HG03571 (cell line): ENCODE measurements around the gene LYST.
"Not testable (repeated sequence)": the region's sequence is repeated elsewhere in the genome, so short reads cannot be mapped to it uniquely, and the experiment has no call there.

Experiments
- ATAC-seq: cut with Tn5 transposase; IDR thresholded peaks from one replicate; pipeline ENCODE4 v1.9.1; 2021; ENCODE audit not compliant: unreplicated experiment

Gene LYST, protein sequence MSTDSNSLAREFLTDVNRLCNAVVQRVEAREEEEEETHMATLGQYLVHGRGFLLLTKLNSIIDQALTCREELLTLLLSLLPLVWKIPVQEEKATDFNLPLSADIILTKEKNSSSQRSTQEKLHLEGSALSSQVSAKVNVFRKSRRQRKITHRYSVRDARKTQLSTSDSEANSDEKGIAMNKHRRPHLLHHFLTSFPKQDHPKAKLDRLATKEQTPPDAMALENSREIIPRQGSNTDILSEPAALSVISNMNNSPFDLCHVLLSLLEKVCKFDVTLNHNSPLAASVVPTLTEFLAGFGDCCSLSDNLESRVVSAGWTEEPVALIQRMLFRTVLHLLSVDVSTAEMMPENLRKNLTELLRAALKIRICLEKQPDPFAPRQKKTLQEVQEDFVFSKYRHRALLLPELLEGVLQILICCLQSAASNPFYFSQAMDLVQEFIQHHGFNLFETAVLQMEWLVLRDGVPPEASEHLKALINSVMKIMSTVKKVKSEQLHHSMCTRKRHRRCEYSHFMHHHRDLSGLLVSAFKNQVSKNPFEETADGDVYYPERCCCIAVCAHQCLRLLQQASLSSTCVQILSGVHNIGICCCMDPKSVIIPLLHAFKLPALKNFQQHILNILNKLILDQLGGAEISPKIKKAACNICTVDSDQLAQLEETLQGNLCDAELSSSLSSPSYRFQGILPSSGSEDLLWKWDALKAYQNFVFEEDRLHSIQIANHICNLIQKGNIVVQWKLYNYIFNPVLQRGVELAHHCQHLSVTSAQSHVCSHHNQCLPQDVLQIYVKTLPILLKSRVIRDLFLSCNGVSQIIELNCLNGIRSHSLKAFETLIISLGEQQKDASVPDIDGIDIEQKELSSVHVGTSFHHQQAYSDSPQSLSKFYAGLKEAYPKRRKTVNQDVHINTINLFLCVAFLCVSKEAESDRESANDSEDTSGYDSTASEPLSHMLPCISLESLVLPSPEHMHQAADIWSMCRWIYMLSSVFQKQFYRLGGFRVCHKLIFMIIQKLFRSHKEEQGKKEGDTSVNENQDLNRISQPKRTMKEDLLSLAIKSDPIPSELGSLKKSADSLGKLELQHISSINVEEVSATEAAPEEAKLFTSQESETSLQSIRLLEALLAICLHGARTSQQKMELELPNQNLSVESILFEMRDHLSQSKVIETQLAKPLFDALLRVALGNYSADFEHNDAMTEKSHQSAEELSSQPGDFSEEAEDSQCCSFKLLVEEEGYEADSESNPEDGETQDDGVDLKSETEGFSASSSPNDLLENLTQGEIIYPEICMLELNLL (N-terminal part only)

DNA sequence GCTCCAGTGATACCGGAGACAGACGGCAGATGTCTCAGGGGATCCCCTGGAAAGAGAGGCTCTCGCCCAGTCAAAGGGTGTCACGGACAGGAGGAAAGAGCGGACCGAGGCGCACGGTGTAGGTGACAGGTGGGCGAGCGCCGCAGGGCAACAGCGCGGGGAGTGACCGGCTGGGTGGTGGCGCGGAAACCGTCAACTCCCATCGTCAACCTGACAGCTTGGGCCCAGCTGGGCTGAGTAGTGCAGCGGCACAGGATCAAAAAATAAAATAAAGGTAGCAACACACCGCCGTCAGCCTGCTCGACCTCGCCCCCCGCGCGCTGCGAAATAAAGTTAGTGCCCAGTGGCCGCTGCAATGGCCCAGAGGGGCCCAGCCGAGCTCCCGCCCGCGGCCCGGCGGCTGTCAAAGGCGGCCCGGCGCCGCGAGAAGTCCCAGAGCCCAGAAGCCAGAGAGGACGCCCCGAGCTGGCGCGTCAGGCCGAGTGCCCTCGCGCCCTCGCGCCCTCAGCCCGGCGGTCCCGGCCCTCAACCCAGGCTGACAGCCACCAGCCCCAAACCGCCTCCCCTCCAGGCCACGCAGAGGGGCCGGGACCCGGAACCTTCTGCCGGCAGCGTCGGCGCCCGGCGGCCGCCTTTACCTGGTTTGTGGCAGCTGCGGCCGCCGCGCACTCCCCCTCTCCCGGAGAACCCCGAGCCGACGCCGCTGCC, at the start of gene LYST:
LYST (minus strand) TSS at position 702 of the 708 bp plus-strand sequence. CDS start 36,489 bp downstream, outside the sequence.
- ATAC-seq = peak; percentile 43

DNA sequence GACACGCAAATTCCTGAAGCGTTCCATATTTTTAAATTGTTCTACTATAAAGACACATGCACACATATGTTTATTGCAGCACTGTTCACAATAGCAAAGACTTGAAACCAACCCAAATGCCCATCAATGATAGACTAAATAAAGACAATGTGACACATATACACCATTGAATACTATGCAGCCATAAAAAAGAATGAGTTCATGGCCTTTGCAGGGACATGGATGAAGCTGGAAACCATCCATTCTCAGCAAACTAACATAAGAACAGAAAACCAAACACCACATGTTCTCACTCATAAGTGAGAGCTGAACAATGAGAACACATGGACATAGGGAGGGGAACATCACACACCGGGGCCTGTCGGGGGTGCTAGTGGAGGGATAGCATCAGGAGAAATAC, 48.8 kb upstream of the LYST start:
- not testable (repeated sequence) for ATAC-seq

DNA sequence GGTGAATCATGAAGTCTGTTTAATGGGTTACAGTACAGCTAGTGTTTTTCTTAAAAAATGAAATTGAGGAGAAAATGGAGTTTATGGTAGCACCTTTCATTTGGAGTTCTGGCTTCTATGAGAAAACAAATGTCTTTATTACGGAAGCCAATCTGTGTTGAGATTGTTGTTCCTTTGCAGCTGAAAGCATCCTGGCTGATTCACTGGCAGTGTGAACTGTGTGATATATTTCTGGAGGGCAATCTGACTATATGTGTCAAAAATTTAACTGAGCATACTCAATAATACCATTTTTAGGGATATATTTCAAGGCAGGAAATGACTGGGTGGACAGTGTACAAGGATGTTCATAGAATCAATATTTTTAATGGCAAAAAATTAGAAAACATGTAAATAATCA, 46.6 kb upstream of the LYST start:
- ATAC-seq = no peak

DNA sequence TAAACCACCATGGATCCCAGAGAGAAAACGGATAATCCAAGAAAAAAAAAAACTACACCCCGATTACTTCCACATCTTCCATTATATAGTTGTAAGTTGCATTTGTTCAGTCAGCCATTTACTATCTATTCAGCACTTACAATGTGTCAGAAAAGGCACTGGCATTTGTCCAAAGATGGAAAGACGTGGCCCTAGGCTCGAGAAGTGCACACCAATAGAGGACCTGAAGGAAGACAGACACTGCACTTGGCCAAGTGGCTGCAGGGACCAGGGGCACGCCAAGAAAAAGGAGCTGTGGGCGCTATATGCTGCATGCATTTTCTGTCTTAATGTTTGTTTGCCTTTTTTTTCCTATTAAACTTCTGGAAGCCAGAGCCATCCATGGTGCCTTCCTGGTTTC, 45.2 kb upstream of the LYST start:
- no peak for ATAC-seq

DNA sequence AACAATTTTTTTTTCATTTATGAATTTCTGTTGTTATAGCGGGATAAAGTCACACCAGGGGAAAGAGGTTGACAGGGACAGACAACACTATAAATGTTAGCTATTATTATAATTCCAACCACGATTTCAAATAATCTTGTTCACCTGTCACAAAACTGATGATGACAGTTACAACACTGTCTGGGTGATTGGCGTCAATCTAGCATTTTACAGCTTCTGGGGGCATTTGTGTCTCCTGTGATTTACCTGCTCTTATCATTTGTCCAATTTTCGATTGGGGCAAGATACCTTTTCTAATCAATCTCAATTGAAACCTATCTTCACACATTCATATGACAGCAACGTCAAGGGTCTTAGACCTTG, 44.6 kb upstream of the LYST start:
- ATAC-seq = no peak

DNA sequence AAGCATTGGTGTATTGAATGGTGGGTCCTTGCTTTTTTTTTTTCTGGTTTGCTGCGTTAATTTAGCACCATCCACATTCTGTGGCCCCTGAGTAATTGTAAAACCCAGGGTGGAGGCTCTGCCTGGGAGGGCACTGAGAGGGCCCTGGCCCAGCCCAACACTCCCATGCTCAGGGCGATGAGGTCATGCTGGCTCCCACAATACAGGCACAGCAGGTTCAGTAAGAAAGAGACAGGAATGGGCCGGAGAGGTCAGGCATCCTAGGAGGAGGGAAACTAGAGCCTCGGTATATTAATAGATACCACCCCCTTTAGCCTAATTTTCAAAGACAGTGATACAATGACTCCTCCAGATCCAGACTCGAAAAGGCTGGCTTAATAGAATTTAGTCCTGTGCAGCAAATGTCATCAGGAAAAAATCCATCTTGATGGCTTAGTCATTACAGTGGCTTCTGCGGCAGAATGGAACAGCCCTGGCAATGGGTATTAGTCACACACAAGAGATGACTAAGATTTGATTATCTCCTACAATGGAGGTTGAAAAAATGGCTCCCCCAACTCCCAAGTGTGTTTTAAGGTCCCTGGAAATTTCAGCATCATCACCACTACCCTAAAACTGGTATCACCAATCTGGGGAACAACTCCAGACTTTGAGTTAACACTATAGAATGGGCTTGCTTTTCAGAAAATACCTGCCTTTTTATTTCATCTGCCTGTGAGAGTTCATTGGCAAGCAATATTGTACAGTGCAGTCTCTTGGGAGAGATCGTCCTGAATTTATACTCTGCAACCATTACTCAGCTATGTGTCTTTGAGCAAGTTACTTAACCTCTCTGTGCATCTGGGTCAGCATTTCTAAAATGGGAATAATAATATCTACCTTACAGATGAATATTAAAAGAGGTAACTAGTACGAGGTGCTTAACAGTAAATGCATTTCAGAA, 43.9 kb upstream of the LYST start:
- ATAC-seq = no peak

DNA sequence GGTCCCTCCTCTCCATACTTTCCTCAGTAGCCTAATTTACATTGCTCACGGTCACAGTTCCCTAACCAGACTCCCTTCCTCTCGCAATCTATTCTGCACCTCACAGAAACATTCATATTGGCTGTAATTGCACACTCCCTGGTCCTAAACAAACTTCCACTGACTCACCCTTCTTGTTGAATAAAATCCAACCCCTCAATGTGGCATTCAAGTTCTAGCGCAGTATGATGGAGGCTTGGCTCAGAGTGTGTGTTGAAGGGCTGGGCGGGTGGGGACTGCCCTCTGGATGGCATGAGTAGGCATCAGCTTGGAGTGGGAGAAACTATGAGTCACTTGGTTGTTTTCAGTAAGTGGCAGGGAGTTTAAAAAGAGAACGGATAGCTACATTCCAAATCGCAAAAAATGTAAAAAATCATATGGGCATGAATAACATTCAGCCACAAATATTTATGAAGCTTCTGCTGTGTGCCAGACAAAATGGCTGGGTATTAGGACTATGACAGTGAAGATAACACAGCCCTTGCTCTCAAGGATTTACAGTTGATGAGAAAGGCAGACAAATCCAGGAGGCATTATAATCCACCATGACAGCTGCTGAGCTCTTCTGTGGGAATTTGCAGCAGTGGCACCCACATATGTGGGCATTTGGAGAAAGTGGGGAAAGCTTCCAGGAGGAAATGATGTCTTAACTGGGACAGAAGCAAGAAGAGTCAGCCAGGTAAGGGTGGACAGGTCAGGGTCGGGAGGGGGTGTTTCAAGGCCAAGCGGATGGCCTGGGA, 42.2 kb upstream of the LYST start:
- ATAC-seq = no peak

DNA sequence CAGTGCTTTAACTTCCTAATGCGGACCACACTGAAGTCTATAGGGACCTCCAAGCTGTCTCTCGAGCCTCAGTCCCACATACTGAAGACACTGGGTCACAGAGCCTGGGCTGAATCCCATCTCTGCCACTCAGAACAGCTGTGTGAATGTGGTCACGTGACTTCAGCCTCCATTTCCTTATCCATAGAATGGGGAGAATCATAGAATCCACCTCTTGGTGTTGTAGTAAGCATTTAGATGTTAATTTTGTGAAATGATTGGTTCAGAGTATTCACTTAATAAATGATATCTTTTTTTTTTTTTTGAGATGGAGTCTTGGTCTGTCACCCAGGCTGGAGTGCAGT, 41.2 kb upstream of the LYST start:
- ATAC-seq = no peak

DNA sequence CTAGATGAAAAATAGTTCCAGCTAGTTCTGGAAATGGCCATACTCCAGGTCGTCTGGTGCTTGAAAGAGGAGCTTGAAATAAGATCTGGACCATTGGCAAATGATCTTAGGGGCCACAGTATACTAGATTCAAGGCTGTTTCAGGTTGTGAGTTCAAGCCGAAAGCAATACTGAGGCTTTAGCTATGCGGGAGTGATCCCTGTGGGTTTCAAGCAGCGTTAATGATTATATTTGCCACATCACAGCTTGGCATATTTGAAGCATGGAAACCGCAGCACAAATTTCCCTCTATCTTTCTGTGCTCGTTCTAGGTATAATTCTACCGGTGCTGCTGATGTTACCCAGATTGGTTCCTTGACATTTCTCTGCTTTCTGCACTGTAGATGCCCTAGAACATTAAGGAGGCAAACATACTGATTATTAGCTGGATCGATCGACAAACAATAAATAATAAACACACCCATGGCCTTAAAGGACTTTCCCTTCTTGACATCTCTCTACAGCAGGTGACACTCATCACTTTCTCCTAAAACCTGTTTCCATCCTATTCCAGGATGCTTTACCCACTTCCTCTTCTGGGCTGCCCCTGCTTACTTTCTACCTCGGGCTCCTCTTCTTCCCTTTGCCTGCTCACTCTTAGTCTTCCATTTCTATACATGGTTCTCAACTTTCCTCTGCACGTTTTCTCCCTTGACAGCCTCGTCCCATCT, 40.6 kb upstream of the LYST start:
- no peak for ATAC-seq

DNA sequence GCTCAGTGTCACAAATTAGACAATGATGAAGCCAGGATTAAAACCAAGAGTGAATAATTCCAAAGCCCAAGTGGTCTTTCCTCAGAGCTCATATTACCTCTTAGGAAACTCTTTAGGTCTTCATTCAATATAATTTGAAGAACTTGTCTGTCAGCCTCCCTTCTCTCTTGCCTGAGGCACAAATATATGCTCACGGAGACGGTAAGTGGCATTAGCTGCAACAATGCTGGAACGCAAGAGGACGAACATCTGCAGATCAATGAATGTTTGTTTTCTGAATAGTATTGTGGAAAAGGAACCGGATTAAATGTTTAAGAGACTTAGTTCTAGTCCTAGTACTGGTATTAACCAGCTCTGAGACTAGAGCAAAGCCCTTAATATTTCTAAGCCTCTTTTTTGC, 39.7 kb upstream of the LYST start:
- ATAC-seq = no peak

DNA sequence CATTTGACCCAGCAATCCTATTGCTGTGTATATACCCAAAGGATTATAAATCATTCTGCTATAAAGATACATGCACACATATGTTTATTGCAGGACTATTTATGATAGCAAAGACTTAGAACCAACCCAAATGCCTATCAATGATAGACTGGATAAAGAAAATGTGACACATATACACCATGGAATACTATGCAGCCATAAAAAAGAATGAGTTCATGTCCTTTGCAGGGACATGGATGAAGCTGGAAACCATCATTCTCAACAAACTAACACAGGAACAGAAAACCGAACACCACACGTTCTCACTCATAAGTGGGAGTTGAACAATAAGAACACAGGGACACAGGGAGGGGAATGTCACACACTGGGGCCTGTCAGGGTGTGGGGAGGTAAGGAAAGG, 37.1 kb upstream of the LYST start:
- not testable (repeated sequence) for ATAC-seq

DNA sequence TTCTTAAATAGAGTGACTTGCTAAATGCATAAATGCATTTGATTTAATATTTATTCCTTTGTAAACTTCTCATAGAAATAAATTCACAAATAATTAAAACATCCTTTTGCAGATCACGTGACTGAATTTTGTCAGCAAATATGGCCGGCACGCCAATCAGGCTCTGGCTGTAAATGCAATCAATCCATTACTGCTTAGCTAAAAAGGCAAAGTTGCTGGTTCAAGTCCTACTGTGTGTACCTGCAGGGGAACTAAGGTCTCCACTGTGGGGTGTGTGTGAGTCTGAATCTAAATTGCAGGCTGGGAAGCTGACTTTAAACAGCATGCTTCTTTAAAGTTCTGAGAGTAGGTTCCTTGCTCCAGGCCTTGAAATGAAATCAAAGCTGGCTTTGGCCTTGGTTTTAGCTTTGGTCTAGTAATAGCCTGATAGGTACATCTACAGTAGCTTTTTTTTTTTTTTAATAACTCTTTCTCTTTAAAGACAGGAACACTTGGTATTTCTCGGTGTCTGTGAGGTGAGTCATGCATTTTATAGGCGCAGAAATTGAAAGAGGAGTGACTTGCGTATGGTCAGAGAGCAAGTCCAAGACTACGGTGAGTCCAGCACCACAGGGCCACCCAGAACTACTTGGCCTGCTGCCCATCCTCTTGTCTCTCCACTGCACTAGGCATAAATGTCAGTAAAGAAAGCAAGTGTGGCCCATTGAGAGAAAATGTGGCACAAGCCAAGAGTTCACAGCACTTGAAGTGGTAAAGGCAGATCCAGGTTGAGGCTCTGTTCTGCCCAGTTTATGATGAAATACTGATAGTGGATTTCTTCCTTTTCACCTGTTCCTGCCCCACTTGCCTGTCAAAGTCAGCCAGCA, 36.2 kb upstream of the LYST start:
- no peak for ATAC-seq

DNA sequence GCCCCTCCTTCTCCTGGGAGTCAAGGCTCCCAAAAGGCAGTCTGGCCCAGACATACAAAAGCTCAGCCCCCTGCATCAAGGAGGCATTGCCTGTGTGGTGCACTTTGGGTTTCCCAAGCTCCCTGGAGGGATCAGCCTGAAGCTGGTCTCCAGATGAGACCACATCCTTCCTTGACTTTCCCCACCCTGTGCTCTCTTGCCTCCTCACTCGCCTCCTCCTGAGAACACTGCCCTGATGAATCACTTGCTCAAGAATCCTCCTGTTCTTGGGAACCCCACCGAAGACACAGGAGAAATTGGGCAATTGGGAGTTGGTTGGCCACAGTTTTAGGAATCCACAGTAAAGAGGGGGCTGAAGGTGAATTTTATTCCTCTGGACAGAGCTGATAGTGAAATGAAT, 34.8 kb upstream of the LYST start:
- ATAC-seq = no peak

DNA sequence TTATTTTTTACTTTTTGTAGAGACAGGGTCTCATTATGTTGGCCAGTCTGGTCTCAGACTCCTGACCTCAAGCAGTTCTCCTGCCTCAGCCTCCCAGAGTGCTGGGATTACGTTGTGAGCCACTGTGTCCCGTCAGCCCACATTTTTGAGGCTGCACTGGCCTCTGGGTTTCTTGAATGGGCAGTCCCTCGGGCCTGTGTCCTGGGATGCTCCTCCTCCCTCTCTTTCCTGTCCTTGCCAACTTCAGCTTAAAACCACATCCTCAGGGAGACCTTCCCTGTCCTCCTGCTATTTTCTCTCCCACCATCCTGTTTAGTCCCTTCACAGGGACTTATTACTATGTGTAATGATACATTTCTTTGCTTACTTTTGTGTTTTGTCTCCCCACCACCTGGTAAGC, 31.4 kb upstream of the LYST start:
- no peak for ATAC-seq

DNA sequence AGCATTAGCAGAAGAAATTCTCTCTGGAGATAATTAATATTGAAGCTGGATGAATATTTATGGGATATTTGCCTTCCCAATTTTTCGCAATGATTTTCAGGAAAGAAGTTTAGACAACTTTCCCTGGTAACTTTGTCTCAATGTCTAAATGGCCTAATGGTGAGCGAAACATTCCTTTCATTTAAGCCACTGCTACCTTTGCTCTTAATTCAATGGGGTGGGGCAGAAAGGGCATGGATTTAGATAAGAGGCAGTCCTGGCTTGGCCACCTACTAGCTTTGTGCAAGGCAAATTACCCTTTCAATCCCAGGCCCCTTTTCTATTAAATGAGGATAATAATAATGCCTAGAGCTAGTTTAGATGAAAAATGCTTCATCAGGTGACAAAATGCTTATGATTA, 27.1 kb upstream of the LYST start:
- no peak for ATAC-seq

DNA sequence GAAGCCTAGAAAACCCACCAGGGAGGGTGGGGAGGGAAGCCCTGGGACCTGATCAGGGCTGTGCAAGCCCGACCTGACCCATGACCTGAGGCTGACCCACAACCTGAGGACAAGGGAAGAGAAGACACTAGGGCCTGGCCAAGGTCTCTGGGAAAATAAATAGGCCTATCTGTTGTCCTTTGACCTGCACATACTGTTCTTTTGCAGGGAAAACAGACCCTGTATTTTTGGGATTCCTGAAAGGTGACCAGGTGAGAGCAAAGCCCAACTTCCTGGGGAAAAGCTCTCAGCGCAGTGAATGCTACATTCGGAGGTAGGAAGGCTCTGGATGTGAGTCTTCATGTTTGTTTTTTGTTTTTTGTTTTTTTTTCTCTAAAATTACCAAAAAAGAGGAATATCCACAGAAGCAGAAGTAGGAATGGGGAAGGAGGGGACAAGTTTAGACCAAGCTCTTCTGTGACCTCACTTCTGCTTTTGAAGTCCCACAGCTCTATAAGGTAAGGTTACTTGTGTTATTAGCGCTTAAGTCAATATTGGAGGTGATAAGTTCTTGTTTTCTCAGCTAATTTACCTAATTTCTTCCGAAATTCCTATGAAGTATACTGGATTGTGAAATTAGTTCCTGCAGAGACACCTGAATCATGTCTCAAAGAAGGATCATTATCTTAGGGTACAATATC, 26.2 kb upstream of the LYST start:
- no peak for ATAC-seq

DNA sequence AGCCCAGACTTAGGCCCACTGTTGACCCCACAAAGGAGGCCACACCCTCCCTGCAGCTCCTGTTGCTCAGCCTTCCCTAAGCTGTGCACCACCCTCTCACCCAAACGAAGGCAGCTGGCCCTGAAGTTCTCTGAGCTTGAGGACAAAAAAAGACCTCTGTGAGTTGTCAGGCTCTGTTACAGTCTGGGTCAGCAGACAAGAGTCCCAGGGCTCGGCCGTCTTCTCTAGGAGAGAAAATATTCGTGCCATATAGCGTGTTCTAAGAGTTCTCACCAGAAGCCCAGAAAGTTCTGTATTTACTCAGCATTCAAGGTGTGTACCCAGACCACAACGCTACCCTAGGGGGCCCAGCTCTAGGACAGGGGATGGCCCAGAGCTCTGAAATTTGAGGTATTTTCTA, 25.5 kb upstream of the LYST start:
- no peak for ATAC-seq
